H4 (cell line): Measurements from ENCODE around the gene TIMP4. TPM values are rescaled to one million over a fixed set of nuclear protein-coding genes. Genes with fewer than 3 reads are reported as not detected.

Experiments used
- DNase-seq: peaks from one replicate; pipeline ENCODE4 v3.0.0-alpha.2; 2015; ENCODE audit warnings: low spot score
- total RNA-seq: library from RNA; depleted of rRNA; stranded (reverse); fragments of >200 nt; shearing (Covaris generic); gene quantifications from 2 replicates; pipeline ENCODE4 v1.2.3, GENCODE V29; 2014; rRNA removed

TIMP4 gene
- 0.52 and 1.1 TPM in 2 replicates for total RNA-seq

GRCh38 chr3:12158387-12159226 lies at the start of gene TIMP4:
TSS of gene TIMP4 (minus strand) at chr3:12158912. CDS start at chr3:12158840, 72 bp downstream.
- no peak for DNase-seq

DNA sequence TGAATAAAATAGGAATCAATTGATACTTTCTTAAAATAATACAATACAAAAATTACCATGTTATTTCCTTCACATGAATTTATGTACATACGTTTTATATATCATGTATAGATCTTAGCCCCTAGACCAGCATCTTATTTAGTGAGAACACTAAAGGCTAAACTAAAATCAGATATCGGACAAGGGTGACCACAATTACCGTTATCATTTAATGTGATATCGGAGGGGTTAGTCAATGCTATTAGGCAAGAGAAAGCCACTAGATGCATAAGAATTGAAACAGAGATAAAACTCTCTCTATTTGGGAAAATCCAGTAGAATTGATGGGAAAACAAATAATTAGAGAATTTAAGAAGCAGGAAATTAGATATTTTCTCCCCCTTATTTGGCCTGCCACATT lies 46.5 kb upstream of the TIMP4 start:
- DNase-seq = no peak

- DNase-seq = no peak
Observed at GRCh38 chr3:12201813-12202212, 43.1 kb upstream of the TIMP4 start.

DNA sequence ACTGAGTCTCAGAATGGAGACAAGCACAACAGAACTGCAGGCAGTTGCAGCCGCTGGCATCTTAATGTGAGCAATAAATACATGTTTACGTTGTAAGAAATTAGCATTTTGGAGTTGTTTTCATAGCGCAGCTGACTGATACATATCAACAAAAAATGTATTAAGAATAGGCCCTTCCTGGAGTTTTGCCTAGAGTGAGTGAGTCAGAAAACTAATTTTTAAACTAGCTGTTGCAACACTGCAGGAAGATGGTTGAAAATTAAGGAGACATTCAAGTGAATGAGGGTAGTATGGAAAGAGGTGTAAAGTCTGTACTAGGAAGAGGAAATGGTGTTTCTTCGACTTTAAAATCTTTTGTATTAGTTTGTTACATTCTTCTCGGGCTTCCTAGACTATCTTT lies 39.6 kb upstream of the TIMP4 start:
- DNase-seq = no peak

DNA sequence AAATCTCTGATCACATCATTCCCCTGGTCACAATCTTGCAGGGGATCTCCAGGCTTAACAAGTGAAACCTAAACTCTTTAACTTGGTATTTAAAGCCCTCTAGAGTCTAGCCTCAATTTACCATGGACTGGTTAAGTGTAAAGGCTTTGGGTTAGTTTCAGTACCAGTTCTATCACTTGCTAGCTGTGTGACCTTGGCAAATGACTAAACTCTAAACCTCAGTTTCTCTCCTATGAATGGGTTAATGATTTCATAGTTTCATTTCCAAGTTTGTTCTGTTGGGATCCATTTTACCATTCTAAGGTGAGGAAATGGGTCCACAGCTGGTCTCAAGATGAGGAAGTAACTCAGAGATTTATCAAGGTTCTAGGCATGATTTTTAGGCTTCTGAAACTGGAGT lies 38.8 kb upstream of the TIMP4 start:
- no peak for DNase-seq

DNA sequence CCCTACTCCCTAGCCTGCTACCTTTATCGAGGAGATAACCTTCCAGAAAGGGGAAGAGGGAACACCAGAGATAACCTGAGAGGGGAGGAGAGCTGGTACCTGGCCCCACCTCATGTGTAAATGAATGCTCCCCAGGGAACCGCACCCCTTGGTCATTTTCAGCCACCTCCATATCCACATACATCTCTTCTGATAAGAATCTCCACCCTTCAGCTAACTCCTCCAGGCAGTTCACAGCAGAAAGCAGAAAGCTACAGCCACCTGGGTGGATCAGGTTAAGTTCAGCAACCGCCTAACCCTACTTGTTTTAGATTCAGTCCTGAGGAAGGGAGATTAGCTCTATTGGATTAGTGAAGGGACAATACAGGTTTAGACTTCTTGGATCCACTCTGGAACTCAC lies 38.0 kb upstream of the TIMP4 start:
- no peak for DNase-seq

DNA sequence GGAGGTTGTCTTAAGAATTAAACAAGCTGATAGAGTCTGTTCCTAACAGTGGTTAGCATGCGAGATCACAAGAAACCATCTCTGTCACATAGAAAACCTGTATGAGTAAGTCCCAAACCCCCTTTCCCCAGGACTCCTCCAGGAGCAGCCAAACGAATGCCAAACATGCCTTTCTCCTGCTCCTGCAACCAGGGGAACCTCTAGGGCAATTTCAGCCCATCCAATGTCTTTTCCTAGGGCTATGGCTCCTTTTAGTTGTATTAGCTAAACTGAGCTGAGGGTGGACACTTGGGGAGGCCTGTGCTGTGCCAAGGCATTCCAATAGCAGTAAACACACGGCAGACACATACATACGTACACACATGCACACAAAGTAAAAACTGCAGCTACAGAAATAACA lies 36.5 kb upstream of the TIMP4 start:
- no peak for DNase-seq

DNA sequence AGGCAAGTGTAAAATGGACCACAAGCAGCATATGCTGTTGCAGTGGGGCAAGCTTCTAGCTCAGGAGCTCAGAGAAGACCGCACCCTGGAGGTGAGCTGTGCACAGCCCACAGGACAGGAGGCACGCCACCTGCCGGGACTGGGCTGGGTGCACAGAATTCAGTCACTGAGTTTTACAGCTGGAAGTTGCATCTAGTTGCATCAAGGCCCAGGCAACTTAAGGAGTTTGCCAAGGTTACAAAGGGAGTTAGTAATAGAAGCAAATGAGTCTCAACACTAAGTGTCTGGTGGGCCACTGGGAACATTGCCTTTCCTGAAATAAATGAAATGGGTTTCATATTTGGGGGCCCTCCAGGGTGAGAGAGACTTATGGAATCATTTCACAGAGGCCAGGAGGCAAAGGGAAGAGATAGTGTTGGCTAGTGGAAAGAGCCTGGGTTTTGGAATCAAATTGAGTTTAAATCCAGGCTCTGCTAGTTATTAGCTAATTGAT lies 36.0 kb upstream of the TIMP4 start:
- DNase-seq = peak; percentile 76

DNA sequence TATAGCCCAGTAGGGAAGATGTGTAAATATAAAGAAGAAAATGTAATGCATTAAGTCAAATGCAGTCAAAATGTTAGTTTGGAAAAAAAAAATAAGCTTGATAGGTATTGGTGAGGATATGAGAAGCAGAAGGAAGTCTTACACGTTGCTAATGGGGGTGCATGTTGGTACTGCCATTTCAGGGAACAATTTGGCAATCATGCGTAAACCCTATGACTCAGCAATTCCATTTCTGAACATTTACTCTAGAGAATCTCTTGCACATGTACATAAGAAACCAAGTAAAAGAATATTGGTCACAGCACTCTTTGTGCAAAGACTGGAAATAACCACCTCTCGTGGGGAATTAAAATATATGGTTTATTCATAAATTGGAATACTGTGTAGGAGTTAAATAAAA lies 35.5 kb upstream of the TIMP4 start:
- DNase-seq = peak; percentile 64

DNA sequence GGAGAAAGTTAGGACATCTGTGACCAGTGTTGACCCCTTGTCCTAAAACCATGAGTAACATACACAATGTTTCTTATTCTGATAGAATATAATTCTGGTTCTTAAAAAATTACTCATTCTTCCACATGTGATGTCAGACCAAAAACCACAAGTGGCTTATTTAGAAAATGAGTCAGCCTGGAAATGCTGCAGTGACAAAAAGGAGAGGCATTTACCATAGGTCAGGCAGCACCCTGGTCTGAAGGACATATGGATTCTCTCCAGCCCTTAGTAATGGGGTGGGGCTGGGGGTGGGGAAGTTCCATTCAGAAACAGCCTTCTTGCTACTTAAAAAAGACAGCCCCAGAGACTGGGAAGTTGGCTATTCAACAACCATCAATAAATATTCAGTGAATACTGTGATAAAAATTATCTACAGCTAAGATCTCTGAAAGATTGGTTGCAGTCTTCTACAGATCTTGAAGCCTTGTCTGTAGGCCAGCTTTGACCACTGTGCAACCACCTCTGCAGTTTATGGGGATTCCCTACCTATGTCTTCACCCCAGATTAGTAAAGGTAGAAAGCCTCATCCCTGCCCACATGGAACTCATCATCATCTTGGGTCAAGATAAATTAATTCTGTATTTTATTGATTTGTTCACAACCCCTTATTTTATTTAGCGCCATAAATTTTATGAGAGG lies 34.9 kb upstream of the TIMP4 start:
- DNase-seq = peak; percentile 94

DNA sequence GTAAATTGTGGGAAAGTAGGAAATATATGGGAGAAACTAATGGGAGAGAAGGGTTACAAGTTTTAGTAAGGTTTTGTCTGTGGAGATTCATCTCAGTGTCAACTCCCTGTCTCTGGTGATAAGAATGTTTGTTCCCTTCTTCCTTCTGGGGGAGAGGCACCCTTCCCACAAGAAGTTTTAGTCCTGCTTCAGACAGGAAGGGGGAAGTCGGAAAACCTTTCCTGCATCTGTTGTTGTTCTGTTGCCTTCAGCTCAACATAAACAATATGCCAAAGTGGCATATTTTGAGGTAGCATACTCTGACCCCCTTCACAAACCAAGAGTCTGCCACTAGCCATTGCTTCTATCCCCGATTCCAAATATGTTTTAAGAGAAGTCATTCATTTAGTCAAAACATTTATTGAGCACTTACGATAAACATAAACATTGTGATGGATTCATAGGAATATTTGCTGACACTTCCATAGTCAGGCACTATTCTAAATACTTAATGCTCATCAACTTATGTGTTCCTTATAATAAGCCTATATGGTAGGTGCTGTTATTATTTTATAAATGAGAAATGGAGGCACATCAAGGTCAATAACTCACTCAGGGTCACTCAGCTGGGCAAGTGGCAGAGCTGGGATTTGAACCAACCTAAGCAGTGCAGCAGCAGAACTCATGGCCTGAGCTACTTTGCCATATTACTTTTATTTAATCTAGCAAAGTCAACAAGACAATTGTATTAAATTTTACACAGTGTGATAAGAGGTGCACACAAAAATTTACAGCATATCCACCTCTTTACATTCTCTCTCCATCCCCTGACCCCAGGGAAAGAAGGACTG lies 34.2 kb upstream of the TIMP4 start:
- no peak for DNase-seq

DNA sequence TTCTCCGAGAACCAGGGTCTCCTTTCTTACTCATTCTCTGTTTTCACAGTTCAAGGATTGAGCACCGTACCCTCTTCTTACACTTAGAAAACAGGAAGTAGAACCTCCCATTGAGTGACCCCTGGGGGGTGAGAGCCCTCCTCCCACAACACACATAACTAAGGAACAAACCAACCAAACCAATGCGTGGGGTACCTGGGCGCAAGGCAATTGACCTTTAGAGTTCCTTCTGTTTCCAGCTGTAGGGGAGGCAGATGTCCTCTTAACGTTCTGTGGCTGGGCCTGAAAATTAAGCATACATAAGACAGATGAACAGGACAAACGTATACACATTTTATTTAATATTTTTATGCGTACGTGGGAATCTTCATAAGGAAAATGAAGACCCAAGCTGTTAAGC lies 33.5 kb upstream of the TIMP4 start:
- DNase-seq = no peak

GRCh38 chr3:12191559-12191958 lies 32.8 kb upstream of the TIMP4 start:
- no peak for DNase-seq

- no peak for DNase-seq
Observed at GRCh38 chr3:12190832-12191231, 32.1 kb upstream of the TIMP4 start.

GRCh38 chr3:12190221-12190807 lies 31.6 kb upstream of the TIMP4 start:
- no peak for DNase-seq

- DNase-seq = no peak
Observed at GRCh38 chr3:12188681-12189287, 30.1 kb upstream of the TIMP4 start.

- no peak for DNase-seq
Observed at GRCh38 chr3:12188328-12188648, 29.6 kb upstream of the TIMP4 start.

DNA sequence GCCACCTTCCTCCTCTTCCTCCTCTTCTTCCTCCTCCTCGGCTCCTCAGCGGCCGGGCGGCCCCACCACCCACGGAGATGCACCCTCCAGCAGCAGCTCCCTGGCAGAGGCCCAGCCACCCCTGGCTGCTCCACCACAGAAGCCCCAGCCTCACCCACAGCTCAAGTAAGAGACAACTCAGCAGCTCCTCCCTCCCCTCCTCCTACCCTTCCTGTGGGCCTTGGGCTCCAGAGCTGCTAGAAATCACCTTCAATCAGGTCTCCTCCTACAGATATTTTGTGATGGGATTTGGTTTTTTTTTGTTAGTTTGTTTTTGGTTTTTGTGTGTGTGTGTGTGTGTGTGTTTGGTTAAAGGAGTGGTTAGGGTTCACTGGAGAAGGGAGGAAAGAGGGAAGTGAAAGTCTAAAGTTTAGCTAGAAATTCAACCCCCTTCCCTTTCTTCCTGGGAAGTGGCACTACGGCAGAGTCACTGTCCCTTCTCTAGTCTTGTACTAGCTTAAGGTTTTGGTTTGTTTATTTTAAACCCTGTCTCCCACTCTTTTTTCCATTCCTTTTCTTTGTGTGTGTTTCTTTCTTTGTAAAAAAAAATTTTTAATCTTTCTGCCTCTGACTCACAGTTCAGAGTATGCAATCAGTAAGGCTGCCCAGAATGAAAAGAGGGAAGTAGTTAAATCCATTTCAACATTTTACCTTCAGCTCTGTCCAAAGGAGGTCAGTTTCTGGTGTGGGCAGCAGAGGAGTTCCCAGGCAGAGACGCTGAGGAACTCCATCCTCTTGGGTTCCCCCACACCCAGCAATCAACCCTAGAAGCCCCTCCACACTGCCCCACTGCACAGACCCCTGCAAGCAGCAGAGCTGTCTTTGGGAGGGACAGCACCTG lies 29.0 kb upstream of the TIMP4 start:
- DNase-seq = peak; percentile 56

DNA sequence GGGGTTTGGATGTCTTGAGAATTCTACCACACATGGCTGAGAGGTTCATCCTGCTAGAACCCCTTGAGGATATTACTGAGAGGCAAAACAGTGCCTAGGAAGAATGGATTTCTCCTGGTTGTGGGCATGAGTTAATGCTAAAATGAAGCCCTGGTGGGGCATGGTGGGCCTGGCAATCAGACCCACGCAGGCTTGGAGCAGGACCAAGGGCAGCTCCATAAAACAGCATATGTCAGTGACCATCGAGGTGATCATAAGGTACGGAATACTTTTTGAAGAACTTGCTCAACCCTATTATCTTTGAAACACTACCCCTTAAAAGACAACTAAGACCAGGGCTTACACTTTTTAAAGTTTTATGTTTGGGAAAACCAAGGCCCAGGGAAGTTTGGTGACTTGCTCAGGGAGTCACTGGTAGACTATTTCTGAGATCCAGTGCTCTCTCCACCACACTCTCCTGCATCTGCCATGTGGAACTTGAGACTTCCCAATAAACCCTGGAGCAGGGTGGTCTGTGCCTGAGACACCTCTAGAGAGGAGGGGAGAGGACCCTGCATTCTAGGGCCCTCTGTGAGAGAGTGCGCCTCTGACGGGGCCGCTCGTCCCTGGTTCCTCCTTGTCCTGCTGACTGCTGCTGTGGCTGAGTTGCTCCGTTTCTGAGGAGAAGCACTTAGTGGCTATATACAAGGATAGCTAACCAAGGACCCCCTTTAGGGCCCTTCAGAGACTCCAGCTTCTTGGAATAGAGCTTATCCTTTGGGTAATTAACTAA lies 28.0 kb upstream of the TIMP4 start:
- no peak for DNase-seq

DNA sequence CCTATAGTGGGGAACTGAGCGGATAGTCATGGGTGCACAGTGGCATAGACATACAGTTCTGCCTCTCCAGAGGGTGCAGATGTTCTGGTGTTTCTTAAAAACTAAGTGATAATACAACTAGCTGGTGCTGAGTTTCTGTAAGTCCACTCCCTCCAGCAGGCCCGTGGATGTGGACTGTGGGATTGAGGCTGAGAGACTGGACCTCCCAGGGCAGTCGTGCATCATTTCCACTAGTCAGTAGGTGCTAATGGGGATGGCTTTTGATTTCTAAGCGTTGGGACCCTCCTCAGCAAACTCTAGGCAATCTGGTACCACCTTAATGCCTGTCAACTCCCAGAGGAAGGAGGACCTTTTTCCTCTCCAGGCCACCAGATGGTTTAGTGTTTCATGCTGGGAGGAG lies 27.3 kb upstream of the TIMP4 start:
- DNase-seq = no peak
